Spinal cord (tissue), 4 donors: ENCODE results near the gene SNCAIP. TPM values are rescaled to one million over a fixed set of nuclear protein-coding genes. Genes with fewer than 3 reads are reported as not detected.

ENCODE experiments used
- polyA plus RNA-seq, 2 donors: library from polyadenylated mRNA; unstranded; fragments of 120-200 nt; gene quantifications; one replicate each; pipeline ENCODE4 v1.2.1, GENCODE V29; 2013; ENCODE audit not compliant: insufficient read length in 2 of 2
- total RNA-seq, 2 donors: library from RNA; depleted of rRNA in 1 of 2; stranded (reverse); fragments of 120-200 nt in 1 of 2; fragments of >200 nt in 1 of 2; gene quantifications; one replicate each; pipeline versions ENCODE4 v1.2.3 to v1.2.4, GENCODE V29; 2013 to 2014

Gene SNCAIP
- total and polyA plus RNA-seq, 4 donors = 33.4 to 69.2 (median 39.2) TPM

Other genes with a start within 250 kb of the SNCAIP start
- gene LOX, start 234.0 kb upstream of the SNCAIP start, total RNA-seq = 10 to 100 TPM; 22.5 to 88.1 TPM
- gene LOX, start 234.0 kb upstream of the SNCAIP start, polyA plus RNA-seq = 10 to 100 TPM in 1 of 2 donors, 1 to 10 TPM in 1; 10.0 to 18.0 TPM
- gene ZNF474, start 182.7 kb upstream of the SNCAIP start, total RNA-seq = 1 to 10 TPM; 2.7 to 7.3 TPM
- gene ZNF474, start 182.7 kb upstream of the SNCAIP start, polyA plus RNA-seq = 1 to 10 TPM; 1.6 to 2.6 TPM